Activated CD4-positive, alpha-beta T cell treated with anti-CD3 and anti-CD28 coated beads for 1 hour (primary cell): Measurements from ENCODE around the gene SPINK5.

ENCODE experiments used
- DNase-seq: peaks from one replicate; pipeline ENCODE4 v3.0.0-alpha.2; 2020

The SPINK5 gene

DNA sequence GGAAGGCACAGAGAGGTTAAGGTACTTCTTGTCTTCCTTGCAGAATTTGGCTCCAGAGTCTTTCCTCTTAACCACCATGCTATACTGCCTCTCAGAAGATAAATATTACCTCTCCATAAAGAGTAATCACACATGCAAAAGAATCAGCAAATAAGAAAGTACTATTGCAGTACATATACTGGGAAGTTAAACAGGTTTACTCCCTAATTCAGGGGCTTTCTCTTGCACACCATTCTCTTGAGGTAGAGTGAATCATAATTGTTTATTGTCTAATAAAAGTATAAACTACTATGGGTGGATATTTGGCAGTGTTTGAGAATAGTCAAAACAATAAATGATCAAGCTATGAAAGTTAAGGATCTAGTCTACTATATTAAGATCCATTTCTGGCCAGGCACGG, 40.4 kb downstream of the SPINK5 start:
- DNase-seq, result no peak

GRCh38 chr5:148107608-148108007, 43.8 kb downstream of the SPINK5 start:
- no peak for DNase-seq

DNA sequence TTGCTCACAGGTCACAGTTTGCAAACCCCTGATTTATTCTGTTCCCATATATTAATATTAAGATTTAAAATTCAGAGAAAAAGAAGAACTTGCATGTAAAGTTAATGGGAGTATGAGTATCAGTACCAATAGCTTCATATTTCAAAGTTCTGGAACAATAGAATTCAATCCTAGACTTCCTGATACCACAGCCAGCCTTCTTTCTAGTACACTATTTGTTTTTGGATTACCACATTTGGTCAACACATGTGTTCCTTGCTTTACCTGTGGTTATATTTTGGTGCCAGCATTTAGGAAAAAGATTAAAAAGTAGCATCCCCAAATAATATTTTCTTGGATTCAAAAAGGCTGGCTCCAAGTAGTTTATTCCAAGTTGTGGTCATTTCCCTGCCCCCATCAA, 49.5 kb downstream of the SPINK5 start:
- no peak for DNase-seq

- DNase-seq, result no peak
Measured at GRCh38 chr5:148120317-148120716, 56.5 kb downstream of the SPINK5 start.

DNA sequence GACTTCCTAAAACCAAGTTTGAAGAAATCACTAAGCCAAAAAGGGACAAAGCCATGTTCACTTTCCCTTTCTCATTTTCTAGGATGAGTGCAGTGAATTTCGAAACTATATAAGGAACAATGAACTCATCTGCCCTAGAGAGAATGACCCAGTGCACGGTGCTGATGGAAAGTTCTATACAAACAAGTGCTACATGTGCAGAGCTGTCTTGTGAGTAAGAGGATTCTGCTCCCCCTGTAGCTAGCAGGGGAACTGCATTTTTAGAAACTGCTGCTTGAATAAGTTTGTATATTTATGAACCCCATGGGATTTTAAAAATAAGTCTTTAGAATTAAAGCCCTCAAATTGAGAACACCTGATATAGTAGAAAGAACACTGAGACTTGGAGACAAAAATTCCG, 61.9 kb downstream of the SPINK5 start:
- DNase-seq, result no peak

- no peak for DNase-seq
Measured at GRCh38 chr5:148135091-148136048, 71.6 kb downstream of the SPINK5 start.

DNA sequence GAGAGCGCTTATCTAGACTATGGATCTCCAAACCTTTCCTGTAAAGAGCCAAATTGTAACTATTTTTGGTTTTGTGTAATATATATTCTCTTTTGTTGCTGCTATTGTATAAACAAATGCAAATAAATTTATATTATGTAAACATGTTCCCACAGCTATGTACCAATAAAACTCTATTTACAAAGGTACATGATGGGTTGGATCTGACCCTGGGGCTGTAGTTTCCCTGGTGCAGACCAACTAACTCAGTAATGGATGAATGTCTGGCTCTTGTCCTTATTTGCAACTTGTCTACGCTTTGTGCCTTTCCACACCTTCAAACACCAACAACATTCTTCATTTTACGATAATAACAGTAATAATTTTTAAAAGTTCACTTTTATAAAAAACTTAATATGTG, 77.1 kb downstream of the SPINK5 start:
- DNase-seq, result no peak

DNA sequence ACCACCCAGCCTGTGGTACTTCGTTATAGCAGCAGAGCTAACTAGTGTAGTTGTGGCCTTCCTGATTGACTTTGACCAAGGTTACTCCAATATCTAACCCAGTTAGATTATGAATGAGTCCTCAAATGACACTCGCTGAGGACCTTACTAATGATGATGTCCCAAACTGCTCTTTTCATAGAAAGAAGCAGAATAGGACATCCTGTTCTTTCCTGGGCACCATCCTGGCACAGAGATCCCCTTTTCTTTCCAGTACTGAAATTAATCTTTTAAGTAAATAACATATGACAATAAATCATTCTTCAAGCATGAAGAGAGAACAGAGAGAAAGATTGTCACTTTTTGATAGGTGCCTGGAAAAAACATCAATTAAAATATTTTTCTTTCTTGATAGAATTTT, 77.9 kb downstream of the SPINK5 start:
- DNase-seq, result no peak

- no peak for DNase-seq
Measured at GRCh38 chr5:148145916-148146315, 82.1 kb downstream of the SPINK5 start.

DNA sequence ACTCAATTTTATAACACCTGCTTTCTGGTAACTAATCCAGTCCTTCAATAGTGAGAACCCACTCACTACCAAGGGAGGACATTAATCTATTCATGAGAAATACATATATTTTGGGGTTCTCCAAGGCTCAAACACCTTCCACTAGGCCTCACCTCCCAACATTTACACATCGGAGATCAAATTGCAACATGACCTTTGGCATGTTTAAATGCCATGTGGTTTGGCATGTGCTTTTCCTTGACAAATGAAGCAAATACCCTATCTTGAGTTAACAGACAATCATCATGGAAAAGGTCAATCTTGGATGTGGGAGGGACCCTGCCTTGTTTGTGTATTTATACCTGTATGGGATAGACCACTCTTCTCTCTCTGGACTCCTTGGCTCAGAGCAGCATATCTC, 82.7 kb downstream of the SPINK5 start:
- no peak for DNase-seq

DNA sequence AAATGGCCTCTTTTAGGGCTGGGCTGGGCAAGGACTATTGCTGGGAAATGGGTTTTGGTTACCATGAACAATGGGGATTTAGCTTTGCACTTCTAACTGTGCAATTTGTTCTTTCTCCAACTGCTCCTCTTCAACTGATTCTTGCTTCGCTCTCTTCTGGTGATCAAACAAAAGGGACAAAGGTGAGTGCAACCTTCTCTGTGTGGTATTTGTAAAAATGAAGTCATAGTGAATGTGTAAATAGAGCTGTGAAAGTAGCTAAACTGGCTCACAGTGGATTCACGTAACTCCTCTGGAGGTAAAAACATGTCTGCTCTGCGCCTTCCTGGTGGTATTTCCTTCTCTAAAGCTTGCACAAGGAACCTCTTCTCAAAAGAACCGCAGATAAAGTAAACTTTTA, 83.6 kb downstream of the SPINK5 start:
- no peak for DNase-seq

GRCh38 chr5:148151872-148152271, 88.1 kb downstream of the SPINK5 start:
- DNase-seq, result no peak

GRCh38 chr5:148152781-148153180, 89.0 kb downstream of the SPINK5 start:
- no peak for DNase-seq

- no peak for DNase-seq
Measured at GRCh38 chr5:148156609-148157008, 92.8 kb downstream of the SPINK5 start.

DNA sequence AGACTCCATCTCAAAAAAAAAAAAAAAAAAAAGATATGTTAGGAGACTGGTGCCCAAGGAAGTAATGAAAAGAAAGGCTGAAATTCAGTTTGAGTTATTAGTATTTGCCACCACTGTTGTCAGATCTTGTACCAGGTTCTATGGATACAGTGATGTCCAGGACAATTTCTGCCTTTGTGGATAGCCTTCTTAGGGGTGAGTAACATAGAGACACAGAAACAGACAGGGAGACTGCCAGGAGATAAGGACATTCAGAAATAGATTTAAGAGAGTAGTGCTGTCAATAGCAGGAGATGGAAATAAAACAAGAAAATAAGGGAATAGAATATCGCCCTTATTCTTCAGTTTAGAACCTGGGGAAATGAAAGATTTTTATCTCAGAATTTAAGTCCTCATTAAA, 98.3 kb downstream of the SPINK5 start:
- no peak for DNase-seq

DNA sequence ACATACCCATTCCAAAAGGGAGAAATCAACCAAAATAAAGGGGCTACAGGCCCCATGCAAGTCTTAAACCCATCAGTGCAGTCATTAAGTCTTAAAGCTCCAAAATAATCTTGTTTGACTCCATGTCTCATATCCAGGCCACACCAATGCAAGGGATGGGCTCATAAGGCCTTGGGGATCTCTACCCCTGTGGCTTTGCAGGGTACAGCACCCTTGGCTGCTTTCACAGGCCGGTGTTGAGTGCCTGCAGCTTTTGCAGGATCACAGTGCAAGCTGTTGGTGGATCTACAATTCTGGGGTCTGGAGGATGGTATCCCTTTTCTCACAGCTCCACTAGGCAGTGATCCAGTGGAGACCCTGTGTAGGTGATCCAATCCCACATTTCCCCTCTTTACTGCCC, 99.6 kb downstream of the SPINK5 start:
- DNase-seq, result no peak

GRCh38 chr5:148166550-148167283, 102.9 kb downstream of the SPINK5 start:
- no peak for DNase-seq

DNA sequence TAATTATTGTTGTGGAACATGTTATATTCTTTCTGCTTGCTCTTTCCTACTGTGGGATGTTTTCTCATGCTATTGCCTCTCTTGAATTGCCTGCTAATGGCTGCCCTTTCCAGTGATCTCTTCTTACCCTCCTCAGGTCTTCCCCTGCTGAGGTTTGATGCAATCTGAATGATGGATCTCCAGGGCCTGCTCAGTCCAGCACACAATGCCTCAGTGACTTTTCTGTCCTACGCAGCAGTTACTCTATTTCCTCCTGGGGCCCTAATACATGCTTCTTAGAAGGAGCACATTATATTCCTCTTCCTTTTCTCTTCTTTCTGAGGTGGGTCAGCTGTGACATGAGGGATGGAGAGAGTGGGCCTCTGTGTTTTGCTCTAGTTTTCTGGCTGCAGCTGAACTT, 104.5 kb downstream of the SPINK5 start, which contains the start of gene SPINK14:
Gene SPINK14, plus strand, starts transcription at position 301 of the 400 bp plus-strand sequence. CDS start 1,187 bp downstream, outside the sequence.
- DNase-seq, result no peak

- DNase-seq, result no peak
Measured at GRCh38 chr5:148172377-148172776, 108.6 kb downstream of the SPINK5 start.

DNA sequence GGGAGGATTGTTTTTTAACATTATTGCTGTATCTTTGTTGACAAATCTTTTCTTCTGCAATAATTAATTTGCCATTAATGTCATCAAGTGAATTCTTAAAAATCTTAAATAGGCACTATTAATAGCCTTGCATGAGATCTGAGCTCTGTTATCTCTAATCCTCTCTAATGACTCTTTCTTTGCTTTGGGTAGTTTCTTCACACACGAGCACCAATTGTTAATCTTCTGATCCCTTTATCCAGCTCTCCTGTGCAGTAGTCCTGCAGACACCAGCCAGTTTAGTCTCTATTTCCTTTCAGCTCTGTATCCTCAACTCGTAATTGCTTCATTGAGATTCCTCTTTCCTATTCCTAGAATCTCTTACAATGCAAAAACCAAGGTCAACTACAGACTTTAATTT, 112.7 kb downstream of the SPINK5 start:
- no peak for DNase-seq

- DNase-seq, result no peak
Measured at GRCh38 chr5:148177207-148177606, 113.4 kb downstream of the SPINK5 start.

- no peak for DNase-seq
Measured at GRCh38 chr5:148179234-148179824, 115.5 kb downstream of the SPINK5 start.

DNA sequence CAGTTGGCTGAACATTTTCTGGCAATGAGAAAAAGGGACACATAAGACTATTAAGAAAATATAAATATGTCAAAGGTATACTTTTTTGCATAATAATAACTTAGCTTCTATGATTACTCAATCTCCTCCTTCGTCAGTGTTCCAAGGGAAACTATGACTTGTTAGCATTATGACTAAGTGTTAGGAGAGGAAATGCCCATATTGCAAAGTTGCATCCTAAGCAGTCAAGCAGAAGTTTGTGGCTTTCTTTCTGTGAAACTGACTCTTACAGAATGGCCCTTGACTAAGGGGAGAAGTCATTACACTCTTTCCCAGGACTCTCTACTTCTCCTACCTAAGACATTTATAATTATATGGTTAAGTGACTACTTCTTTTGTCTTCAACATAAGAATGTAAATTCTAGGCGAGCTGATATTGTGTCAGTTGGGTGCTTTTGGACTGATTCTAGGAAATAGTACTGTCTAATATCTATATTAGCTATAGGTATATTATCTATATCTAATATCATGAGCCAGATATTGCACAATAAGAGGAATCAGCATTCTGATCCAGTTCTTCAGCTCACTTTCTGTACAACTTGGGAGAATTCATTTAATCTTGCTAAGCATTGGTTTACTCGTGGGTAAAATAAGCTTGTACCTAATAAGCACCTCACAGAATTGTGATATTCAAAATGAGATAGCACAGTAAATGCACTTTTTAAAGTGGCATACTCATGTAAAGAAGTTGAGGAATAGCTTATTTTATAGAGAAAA, 122.6 kb downstream of the SPINK5 start:
- no peak for DNase-seq
